Stimulated activated CD4-positive, alpha-beta T cell treated with anti-CD3 and anti-CD28 coated beads, Interleukin-4, amount 100 ng/mL, for 1 hour (primary cell): ENCODE results near the gene LAD1.

ENCODE experiments used
- DNase-seq: peaks from one replicate; pipeline ENCODE4 v3.0.0-alpha.2; 2020

LAD1 gene

DNA sequence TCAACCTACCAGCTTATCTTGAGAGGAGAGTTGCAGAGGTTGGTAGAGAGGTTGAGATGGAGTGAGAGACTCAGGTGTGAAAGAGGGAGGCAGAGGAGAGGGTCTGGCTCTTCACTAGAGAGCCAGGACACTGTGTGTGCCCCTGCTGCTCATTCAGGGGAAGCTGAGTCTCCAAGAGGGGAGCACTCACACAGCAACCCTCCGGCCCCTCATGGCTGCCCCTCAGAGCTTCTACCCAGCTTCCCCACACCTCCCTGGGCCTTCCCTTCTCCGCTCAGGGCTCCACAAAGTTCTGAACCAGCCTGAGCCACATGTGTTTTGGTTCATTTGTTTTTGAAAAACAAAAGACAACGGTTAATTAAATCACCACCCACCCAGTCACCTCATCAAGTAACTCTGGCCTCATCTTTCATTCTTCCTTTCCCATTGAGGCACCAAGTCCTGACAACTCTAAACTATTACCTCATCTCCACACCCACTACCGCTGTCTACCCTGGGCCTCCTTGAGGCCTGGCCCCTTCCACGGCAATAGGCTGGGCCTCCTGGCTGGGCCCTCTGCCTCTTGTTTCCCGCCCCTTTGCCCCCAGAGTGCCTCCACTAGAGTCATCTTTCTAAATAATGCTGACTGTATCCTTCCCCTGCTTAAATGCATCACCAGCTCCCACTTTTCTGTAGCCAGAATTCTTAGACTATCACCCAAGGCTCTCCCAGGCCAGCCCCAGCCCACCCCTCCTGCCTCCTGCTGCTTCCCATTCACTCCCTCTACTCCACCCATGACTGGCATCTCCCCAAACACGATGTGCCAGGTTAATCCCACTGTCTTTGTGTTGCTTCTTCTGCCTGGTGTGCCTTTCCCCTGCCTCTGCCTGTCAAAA is 54.7 kb downstream of the LAD1 start:
- no peak for DNase-seq

DNA sequence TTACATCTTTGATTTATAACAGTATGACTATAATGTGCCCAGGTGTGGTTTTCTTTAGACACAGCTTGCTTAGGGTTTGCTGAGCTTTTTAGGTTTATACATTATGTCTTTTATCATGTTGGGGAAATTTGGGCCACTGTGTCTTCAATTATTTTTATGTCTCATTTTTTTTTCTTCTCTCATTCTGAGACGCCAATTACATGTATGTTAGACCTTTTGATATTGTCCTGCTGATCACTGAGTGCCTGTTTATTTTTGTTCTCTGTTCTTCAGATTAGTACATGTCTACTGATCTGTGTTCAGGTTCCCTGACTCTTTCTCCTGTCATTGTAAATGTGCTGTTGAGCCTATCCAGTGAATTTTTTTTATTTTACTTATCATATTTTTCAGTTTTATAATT is 57.7 kb downstream of the LAD1 start:
- no peak for DNase-seq

DNA sequence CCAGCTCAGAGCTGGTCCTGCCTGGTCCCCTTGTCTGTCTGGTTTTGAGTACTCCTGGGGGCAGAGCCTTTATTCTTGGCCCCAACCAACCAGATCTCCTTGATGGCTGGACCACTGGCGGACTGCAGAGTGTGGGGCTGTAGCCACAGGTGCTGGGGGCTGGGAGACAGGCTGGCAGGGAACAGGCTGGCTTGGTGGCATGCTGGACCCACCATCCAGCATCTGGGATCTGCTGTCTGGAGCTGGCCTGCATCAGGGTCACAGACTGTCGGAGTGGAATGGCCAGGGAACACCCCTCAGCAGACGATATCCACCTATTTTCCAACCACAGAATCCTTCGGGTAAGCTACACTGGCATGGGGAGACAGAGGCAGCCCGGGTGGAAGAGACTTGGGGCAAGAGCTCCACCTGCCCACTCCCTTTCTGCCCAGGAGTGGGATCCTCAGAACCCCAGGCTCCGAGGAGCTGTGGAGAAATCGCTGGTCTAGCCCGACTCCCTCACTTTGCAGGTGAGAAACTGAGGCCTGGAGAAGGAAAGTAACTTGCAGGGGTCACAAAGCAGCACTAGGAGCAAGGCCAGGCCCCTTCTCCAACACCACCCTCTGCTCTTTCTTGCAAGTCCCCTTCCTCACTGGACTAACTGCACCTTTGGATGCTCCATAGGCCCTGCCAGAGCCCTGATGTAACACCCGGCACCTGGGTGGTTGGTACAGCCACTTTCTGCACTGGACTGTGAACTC is 62.2 kb downstream of the LAD1 start:
- no peak for DNase-seq

DNA sequence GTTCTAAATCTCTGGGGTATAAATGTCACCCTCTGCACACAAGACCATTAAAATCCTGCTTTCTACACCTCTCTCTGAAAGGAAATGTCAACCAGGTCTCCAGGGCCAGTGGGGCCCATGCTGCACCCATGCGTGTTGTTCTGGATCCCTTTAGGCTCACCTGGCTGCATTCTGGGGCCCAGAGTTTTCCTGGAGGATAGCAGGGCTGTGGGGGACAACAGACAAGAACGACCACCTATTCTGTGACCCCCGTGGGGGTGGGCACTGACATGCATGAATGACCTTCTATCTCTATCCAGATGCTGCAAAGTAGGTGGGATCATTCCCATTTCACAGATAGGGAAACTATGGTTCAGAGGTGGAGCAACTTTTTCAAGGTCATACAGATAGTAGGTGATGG is 63.2 kb downstream of the LAD1 start:
- DNase-seq: no peak

- no peak for DNase-seq
Observed at GRCh38 chr1:201335174-201335870, 63.8 kb downstream of the LAD1 start.

DNA sequence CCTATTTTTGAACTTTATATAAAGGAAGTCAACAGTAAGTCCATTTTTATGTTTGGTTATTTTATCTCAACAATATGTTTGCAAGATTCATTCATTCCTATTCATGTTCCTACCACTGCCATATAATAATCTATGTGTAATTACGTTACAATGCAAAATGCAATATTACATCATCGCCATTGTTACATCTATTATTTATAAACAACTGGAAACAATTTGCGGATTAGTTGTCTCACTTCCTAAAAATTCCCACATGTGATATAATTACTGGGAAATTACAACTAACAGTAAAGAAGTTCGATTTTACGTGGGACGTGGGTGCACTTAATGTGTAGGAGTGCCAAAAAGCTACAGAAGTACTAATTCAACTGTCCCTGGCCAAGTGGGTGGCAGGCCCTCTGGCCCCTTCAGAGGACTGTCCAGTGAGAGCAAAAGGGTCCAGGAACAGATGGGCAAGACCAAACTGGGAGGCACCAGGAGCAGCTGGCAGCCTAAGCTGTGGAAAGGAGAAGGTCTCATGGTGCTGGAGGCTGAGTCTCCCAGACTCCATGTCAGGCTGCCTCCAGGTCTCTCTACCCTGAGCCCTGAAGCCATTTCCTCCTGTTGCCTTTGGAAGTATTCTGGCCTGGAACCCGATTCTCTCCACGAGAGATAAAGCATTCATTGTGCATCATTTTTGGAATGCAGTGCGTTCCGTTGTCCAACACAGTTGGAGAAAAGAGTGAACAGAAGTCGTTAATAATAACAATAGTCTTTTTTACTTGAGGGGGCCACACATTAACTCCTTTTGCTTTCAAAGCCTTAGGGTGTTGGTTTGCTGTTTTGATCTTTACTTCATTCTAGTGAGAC is 64.6 kb downstream of the LAD1 start:
- DNase-seq: no peak

DNA sequence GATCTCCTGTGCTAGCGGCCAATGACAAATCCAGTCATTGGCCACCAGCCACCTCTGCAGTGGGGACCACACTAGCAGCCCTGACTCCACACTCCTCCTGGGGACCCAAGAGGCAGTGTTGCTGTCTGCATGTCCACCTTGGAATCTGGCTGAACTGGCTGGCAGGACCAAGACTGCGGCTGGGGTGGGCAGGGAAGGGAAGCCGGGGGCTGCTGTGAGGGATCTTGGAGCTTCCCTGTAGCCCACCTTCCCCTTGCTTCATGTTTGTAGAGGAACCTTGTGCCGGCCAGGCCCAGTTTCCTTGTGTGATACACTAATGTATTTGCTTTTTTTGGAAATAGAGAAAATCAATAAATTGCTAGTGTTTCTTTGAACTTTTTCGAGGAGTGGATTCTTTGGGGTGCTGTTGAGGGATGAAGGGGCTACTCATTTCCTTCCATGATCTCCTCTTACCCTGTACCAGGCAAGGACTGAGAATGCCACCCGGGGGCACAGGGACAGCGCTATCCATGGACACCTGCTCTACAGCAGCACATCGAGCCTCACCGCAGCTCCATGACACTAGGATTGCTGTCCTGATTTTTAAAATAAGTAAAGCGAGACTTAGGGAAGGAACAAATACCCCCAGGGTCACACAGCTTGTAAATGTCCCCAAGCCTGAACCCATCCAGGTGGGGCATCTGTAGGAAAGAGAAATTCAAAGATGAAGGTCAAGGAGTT is 66.3 kb downstream of the LAD1 start:
- no peak for DNase-seq

DNA sequence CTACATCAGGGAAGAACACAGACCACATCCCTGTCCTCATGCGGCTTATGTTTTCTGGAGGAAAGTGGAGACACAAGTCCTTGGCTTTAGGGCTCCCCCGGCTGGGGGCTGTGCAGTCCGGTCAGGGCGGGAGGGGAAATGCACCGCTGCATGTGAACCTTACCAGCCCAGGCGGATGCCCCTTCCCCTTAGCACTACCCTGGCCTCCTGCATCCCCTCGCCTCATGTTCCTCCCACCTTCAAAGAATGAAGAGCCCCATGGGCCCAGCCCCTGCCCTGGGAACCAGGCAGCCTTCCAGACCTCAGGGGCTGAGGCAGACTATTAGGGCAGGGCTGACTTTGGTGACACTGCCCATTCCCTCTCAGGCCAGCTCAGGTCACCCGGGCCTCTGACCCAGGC is 67.1 kb downstream of the LAD1 start:
- no peak for DNase-seq

- DNase-seq: no peak
Observed at GRCh38 chr1:201331166-201331565, 68.0 kb downstream of the LAD1 start.
